ENCODE results near the gene TCF12. TPM values are rescaled to one million over a fixed set of nuclear protein-coding genes. Genes with fewer than 3 reads are reported as not detected.

The TCF12 gene
- total RNA-seq, 4 donors from 2014 or later: 105 to 446 (median 180) TPM

- no peak for DNase-seq
- intact Hi-C loops (cut with DNase I; ENCODE audit: low total_unique reads): no loop called here
- peaks cover 4 to 12% (median 7%) of the 10 kb centered on the region in 4 donors for H3K4me1 ChIP-seq
- H3K27ac ChIP-seq: no peak overlapping the region
- 86 to 90% methylated on average over 2 of the region's 2 CpGs for WGBS, 2 donors (ENCODE audit: low coverage in 1 of 2)
- H3K9me3 ChIP-seq: no peaks in the 10 kb centered on the region
- no peak overlapping the region for H3K4me3 ChIP-seq
- TF ChIP-seq EP300 (IDR thresholded peaks at IDR 0.05; ENCODE audit: low read depth): no peak
- TF ChIP-seq POLR2AphosphoS5 (IDR thresholded peaks at IDR 0.05): no peak
- no peak for TF ChIP-seq CTCF (IDR thresholded peaks at IDR 0.05)
- no peak for TF ChIP-seq POLR2A (IDR thresholded peaks at IDR 0.05)
- in situ Hi-C loops (cut with MboI; ENCODE audit: low pct_ligation_motif_present in 1 of 4, low pct_unique_long_range_greater_than_20kb in 1 of 4, low sequenced_read_pairs in 3 of 4): loop anchor here in 1 of 4 donors (25.0 kb wide), 1 partner anchor 419 kb away; no protein-coding TSS in a partner anchor
- H3K27me3 ChIP-seq: no peaks in the 10 kb centered on the region
- H3K36me3 ChIP-seq: no peaks in the 10 kb centered on the region
Observed at GRCh38 chr15:56892659-56893363, 25.6 kb upstream of the TCF12 start.

- Histone ChIP-seq H3K4me1 (peaks cover 0 to 7% (median 2%) of the 10 kb centered on the region in 4 donors), H3K36me3 (no peaks in the 10 kb centered on the region), H3K4me3 (no peak overlapping the region), H3K27ac (no peak overlapping the region), H3K27me3 (no peaks in the 10 kb centered on the region), H3K9me3 (no peaks in the 10 kb centered on the region)
- WGBS, 2 donors (ENCODE audit: low coverage in 1 of 2): 82 to 83% methylated on average over 1 of the region's 1 CpG
- TF ChIP-seq POLR2A (IDR thresholded peaks at IDR 0.05) (no peak), CTCF (IDR thresholded peaks at IDR 0.05) (no peak), EP300 (IDR thresholded peaks at IDR 0.05; ENCODE audit: low read depth) (no peak), POLR2AphosphoS5 (IDR thresholded peaks at IDR 0.05) (no peak)
- no peak for DNase-seq
- in situ Hi-C loops (cut with MboI; ENCODE audit: low pct_ligation_motif_present in 1 of 4, low pct_unique_long_range_greater_than_20kb in 1 of 4, low sequenced_read_pairs in 3 of 4) (loop anchor here in 1 of 4 donors (25.0 kb wide), 1 partner anchor 419 kb away; no protein-coding TSS in a partner anchor), intact Hi-C loops (cut with DNase I; ENCODE audit: low total_unique reads) (no loop called here)
Observed at GRCh38 chr15:56893364-56893678, 25.1 kb upstream of the TCF12 start.

GRCh38 chr15:56894601-56895000 is 23.8 kb upstream of the TCF12 start:
- Histone ChIP-seq H3K27me3 (no peaks in the 10 kb centered on the region), H3K36me3 (no peaks in the 10 kb centered on the region), H3K4me3 (no peak overlapping the region), H3K4me1 (no peaks in the 10 kb centered on the region), H3K27ac (no peak overlapping the region), H3K9me3 (no peaks in the 10 kb centered on the region)
- intact Hi-C loops (cut with DNase I; ENCODE audit: low total_unique reads): no loop called here
- in situ Hi-C loops (cut with MboI; ENCODE audit: low pct_ligation_motif_present in 1 of 4, low pct_unique_long_range_greater_than_20kb in 1 of 4, low sequenced_read_pairs in 3 of 4): loop anchor here in 1 of 4 donors (25.0 kb wide), 1 partner anchor 418 kb away; no protein-coding TSS in a partner anchor
- DNase-seq: no peak
- no peak for TF ChIP-seq POLR2A (IDR thresholded peaks at IDR 0.05)
- 88 to 96% methylated on average over 3 of the region's 3 CpGs for WGBS, 2 donors (ENCODE audit: low coverage in 1 of 2)

GRCh38 chr15:56901931-56902330 is 16.5 kb upstream of the TCF12 start:
- DNase-seq: no peak
- in situ Hi-C loops (cut with MboI; ENCODE audit: low pct_ligation_motif_present in 1 of 4, low pct_unique_long_range_greater_than_20kb in 1 of 4, low sequenced_read_pairs in 3 of 4) (loop anchor here in 1 of 4 donors (25.0 kb wide), 1 partner anchor 235 kb away; no protein-coding TSS in a partner anchor), intact Hi-C loops (cut with DNase I; ENCODE audit: low total_unique reads) (no loop called here)
- WGBS, 2 donors (ENCODE audit: low coverage in 1 of 2): 86 to 89% methylated on average over 2 of the region's 2 CpGs
- Histone ChIP-seq H3K4me1 (no peaks in the 10 kb centered on the region), H3K27ac (no peak overlapping the region), H3K9me3 (no peaks in the 10 kb centered on the region), H3K27me3 (no peaks in the 10 kb centered on the region), H3K36me3 (no peaks in the 10 kb centered on the region), H3K4me3 (no peak overlapping the region)
- no peak for TF ChIP-seq CTCF (IDR thresholded peaks at IDR 0.05)
- no peak for TF ChIP-seq POLR2AphosphoS5 (IDR thresholded peaks at IDR 0.05)
- no peak for TF ChIP-seq EP300 (IDR thresholded peaks at IDR 0.05; ENCODE audit: low read depth)
- no peak for TF ChIP-seq POLR2A (IDR thresholded peaks at IDR 0.05)

Measured in transverse colon (tissue), 4 donors.